PC-3 (cell line): ENCODE data around the gene DYNLL2.

Experiments
- EZH2 ChIP-seq: fragments of 300-600 bp; sonication (generic); IDR thresholded peaks from one replicate; pipeline ENCODE4 v1.6.1; 2017; ENCODE audit warnings: antibody characterized with exemption, mild to moderate bottlenecking, low read length; ENCODE audit not compliant: unreplicated experiment
- EZH2phosphoT487 ChIP-seq: fragments of 300-600 bp; sonication (generic); IDR thresholded peaks from 2 replicates; pipeline ENCODE4 v1.6.1; 2018; ENCODE audit warnings: mild to moderate bottlenecking, antibody characterized with exemption, low read length, borderline replicate concordance
- TF ChIP-seq, protein P1 (sequence below): fragments of 300-600 bp; sonication (generic); conservative IDR thresholded peaks from 2 replicates; pipeline ENCODE4 v1.5.1; 2017; ENCODE audit warnings: antibody characterized with exemption, low read depth, mild to moderate bottlenecking, low read length

- TF ChIP-seq, protein P1, sequence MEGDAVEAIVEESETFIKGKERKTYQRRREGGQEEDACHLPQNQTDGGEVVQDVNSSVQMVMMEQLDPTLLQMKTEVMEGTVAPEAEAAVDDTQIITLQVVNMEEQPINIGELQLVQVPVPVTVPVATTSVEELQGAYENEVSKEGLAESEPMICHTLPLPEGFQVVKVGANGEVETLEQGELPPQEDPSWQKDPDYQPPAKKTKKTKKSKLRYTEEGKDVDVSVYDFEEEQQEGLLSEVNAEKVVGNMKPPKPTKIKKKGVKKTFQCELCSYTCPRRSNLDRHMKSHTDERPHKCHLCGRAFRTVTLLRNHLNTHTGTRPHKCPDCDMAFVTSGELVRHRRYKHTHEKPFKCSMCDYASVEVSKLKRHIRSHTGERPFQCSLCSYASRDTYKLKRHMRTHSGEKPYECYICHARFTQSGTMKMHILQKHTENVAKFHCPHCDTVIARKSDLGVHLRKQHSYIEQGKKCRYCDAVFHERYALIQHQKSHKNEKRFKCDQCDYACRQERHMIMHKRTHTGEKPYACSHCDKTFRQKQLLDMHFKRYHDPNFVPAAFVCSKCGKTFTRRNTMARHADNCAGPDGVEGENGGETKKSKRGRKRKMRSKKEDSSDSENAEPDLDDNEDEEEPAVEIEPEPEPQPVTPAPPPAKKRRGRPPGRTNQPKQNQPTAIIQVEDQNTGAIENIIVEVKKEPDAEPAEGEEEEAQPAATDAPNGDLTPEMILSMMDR = no peak
- no peak for TF ChIP-seq EZH2phosphoT487
- TF ChIP-seq EZH2 = no peak
Observed at GRCh38 chr17:58107306-58107705, 24.1 kb downstream of the DYNLL2 start.
